ENCODE data around the gene WNK3. TPM values are rescaled to one million over a fixed set of nuclear protein-coding genes. Genes with fewer than 3 reads are reported as not detected.

WNK3 gene
- total RNA-seq, 1 donor = 0.42 TPM

- Histone ChIP-seq H3K27me3 (ENCODE audit: insufficient read depth, low read length) (no peaks in the 10 kb centered on the region), H3K9me3 (ENCODE audit: low read depth, low read length) (no peaks in the 10 kb centered on the region), H3K4me1 (ENCODE audit: insufficient read depth, low read length) (no peaks in the 10 kb centered on the region), H3K4me3 (ENCODE audit: low read length) (no peak overlapping the region)
These were observed 200.3 kb downstream of the WNK3 start for GRCh38 chrX:54157561-54157960.

Other genes starting within 250 kb of the WNK3 start
- 5.1 TPM for gene FAM120C, start 174.8 kb downstream of the WNK3 start, total RNA-seq
- 19.1 TPM for gene TSR2, start 82.4 kb upstream of the WNK3 start, total RNA-seq
- gene FGD1, start 138.2 kb upstream of the WNK3 start, total RNA-seq = not detected
- 21.2 TPM for gene GNL3L, start 172.2 kb upstream of the WNK3 start, total RNA-seq